ENCODE results near the gene AP2A2. TPM values are rescaled to one million over a fixed set of nuclear protein-coding genes. Genes with fewer than 3 reads are reported as not detected.

AP2A2 gene
- total RNA-seq, 2 experiments from 2014 or later: 45.9 to 46.6 TPM

- ATAC-seq (ENCODE audit: poor library complexity) (no peak), DNase-seq (no peak)
- Mint-ChIP-seq H3K27ac (no peak overlapping the region), H3K9me3 (no peaks in the 10 kb centered on the region), H3K4me1 (ENCODE audit: low read depth) (peaks cover 12% of the 10 kb centered on the region), H3K36me3 (ENCODE audit: low read depth) (no peaks in the 10 kb centered on the region), H3K4me3 (no peak overlapping the region), H3K27me3 (peaks cover 15% of the 10 kb centered on the region)
- no peaks in the 10 kb centered on the region for H3K4me1 ChIP-seq (ENCODE audit: insufficient read depth, low read length)
- ChIA-PET CTCF (no interaction called here), POLR2A (no interaction called here)
- H3K27ac ChIP-seq (ENCODE audit: low read depth in 1 of 2, low read length in 2 of 2): no peak overlapping the region
- TF ChIP-seq CTCF (IDR thresholded peaks at IDR 0.05): no peak
- H3K27me3 ChIP-seq (ENCODE audit: control insufficient read depth in 1 of 2, insufficient read depth in 2 of 2, low read length in 2 of 2): peaks cover 0 to 10% of the 10 kb centered on the region in 2 experiments
- intact Hi-C loops (cut with DNase I, micrococcal nuclease): no loop called here
- no peak overlapping the region for H3K4me3 ChIP-seq (ENCODE audit: low read length)
- H3K9me3 ChIP-seq (ENCODE audit: control insufficient read depth in 1 of 2, insufficient read depth in 1 of 2, low read length in 2 of 2): peaks cover 0 to 4% of the 10 kb centered on the region in 2 experiments
- no peaks in the 10 kb centered on the region for H3K36me3 ChIP-seq (ENCODE audit: insufficient read depth, low read length)
These were observed 135.4 kb downstream of the AP2A2 start for GRCh38 chr11:1060852-1061616.

Other genes with a start within 250 kb of the AP2A2 start
- 10 to 100 TPM; 68.4 to 79.6 TPM for gene DEAF1, start 230.6 kb upstream of the AP2A2 start, total RNA-seq
- gene TMEM80, start 230.1 kb upstream of the AP2A2 start, total RNA-seq: 10 to 100 TPM; 21.0 to 22.0 TPM
- 1 to 10 TPM; 3.5 to 4.0 TPM for gene EPS8L2, start 219.6 kb upstream of the AP2A2 start, total RNA-seq
- 10 to 100 TPM; 26.2 to 27.7 TPM for gene TALDO1, start 178.4 kb upstream of the AP2A2 start, total RNA-seq
- 10 to 100 TPM; 14.7 to 16.1 TPM for gene GATD1, start 148.4 kb upstream of the AP2A2 start, total RNA-seq
- gene CEND1, start 135.8 kb upstream of the AP2A2 start, total RNA-seq: not detected
- gene SLC25A22, start 127.6 kb upstream of the AP2A2 start, total RNA-seq: 10 to 100 TPM in 1 of 2 experiments, 1 to 10 TPM in 1; 9.1 to 11.1 TPM
- 10 to 100 TPM; 32.6 to 33.0 TPM for gene PIDD1, start 120.6 kb upstream of the AP2A2 start, total RNA-seq
- gene RPLP2, start 115.9 kb upstream of the AP2A2 start, total RNA-seq: 1,000 to 10,000 TPM; 5,234 to 5,390 TPM
- gene PNPLA2, start 107.0 kb upstream of the AP2A2 start, total RNA-seq: 100 to 1,000 TPM; 202 to 220 TPM
- under 1 TPM in 1 of 2 experiments, not detected in 1; 0.33 TPM for gene CRACR2B, start 98.0 kb upstream of the AP2A2 start, total RNA-seq
- 10 to 100 TPM; 20.2 to 20.8 TPM for gene CD151, start 92.9 kb upstream of the AP2A2 start, total RNA-seq
- 10 to 100 TPM; 19.6 to 19.8 TPM for gene POLR2L, start 83.3 kb upstream of the AP2A2 start, total RNA-seq
- 1 to 10 TPM; 1.6 to 2.0 TPM for gene TSPAN4, start 83.0 kb upstream of the AP2A2 start, total RNA-seq
- 10 to 100 TPM; 17.1 to 22.8 TPM for gene CHID1, start 15.1 kb upstream of the AP2A2 start, total RNA-seq
- gene MUC6, start 110.8 kb downstream of the AP2A2 start, total RNA-seq: not detected
- gene MUC2, start 149.0 kb downstream of the AP2A2 start, total RNA-seq: not detected
- not detected for gene MUC5AC, start 232.1 kb downstream of the AP2A2 start, total RNA-seq

Data from CD4-positive, alpha-beta T cell (primary cell).